ENCODE results near the gene MLH3. TPM values are rescaled to one million over a fixed set of nuclear protein-coding genes. Genes with fewer than 3 reads are reported as not detected.

MLH3 gene
- total and polyA plus RNA-seq, 2 donors (not counting 3 experiments of a cell fraction or from before 2014, with no cell fraction given), result 4.8 to 16.5 TPM

GRCh38 chr14:75098682-75099081 lies 47.4 kb upstream of the MLH3 start:
- Histone ChIP-seq H3K9me3 (replicated peaks; ENCODE audit: control insufficient read depth, insufficient read depth, low read length) (no peaks in the 10 kb centered on the region), H3K27ac (ENCODE audit: insufficient read depth, low read depth, low read length) (no peak overlapping the region)

GRCh38 chr14:75098212-75098611 lies 46.9 kb upstream of the MLH3 start:
- Histone ChIP-seq H4K20me1 (replicated peaks; ENCODE audit: control insufficient read depth, extremely low read depth, insufficient read depth, low read length) (no peaks in the 10 kb centered on the region), H2AFZ (ENCODE audit: low read depth, low read length) (no peak overlapping the region), H3K27me3 (ENCODE audit: control insufficient read depth in 2 of 2, insufficient read depth in 2 of 2, low read length in 2 of 2) (no peaks in the 10 kb centered on the region), H3K9ac (replicated peaks; ENCODE audit: extremely low read depth, insufficient read depth, low read length) (no peak overlapping the region), H3K27ac (ENCODE audit: insufficient read depth, low read depth, low read length) (no peak overlapping the region), H3K4me1 (ENCODE audit: control insufficient read depth, extremely low read depth, insufficient read depth, low read length) (no peaks in the 10 kb centered on the region), H3K9me1 (replicated peaks; ENCODE audit: control insufficient read depth, extremely low read depth, insufficient read depth, low read length) (no peaks in the 10 kb centered on the region), H3K36me3 (ENCODE audit: control insufficient read depth in 2 of 2, extremely low read depth in 1 of 2, insufficient read depth in 2 of 2, low read length in 2 of 2) (peaks cover 11 to 19% of the 10 kb centered on the region in 2 experiments), H3K79me2 (ENCODE audit: control insufficient read depth, insufficient read depth, low read length) (no peaks in the 10 kb centered on the region), H3K4me3 (replicated peaks in 1 of 3; ENCODE audit: insufficient read depth in 1 of 3, low read depth in 1 of 3, low read length in 3 of 3) (no peak overlapping the region), H3K4me2 (ENCODE audit: insufficient read depth, low read length) (no peak overlapping the region), H3K9me3 (replicated peaks; ENCODE audit: control insufficient read depth, insufficient read depth, low read length) (no peaks in the 10 kb centered on the region)
- no peak for FAIRE-seq
- dilution Hi-C loops (cut with MboI; ENCODE audit: extremely low pct_ligation_motif_present, low sequenced_read_pairs), result no loop called here
- POLR2A ChIA-PET, result no interaction called here
- intact Hi-C loops (cut with micrococcal nuclease), result no loop called here
- no peak for DNase-seq (ENCODE audit: low read depth, low spot score)
- no TSS peak for BruUV-seq (replicated peaks)
- CTCF ChIA-PET, result interaction anchor here (1.0 to 2.2 kb wide), 4 partner anchors 9 to 192 kb away, joined by 3 to 9 read pairs (median 3); partner anchors contain the start of gene ACYP1
- TF ChIP-seq POLR2AphosphoS5 (IDR thresholded peaks at IDR 0.05; ENCODE audit: insufficient read depth, low read depth, low read length) (no peak), POLR2A (IDR thresholded peaks at IDR 0.05; ENCODE audit: low read depth, low read length) (no peak), FOS (IDR thresholded peaks at IDR 0.05; ENCODE audit: borderline replicate concordance, insufficient read depth, low read length) (no peak), JUN (IDR thresholded peaks at IDR 0.05; ENCODE audit: borderline replicate concordance, insufficient read depth, insufficient read length, low read depth) (no peak), EZH2 (IDR thresholded peaks at IDR 0.05; ENCODE audit: borderline replicate concordance, low read depth, low read length, severe bottlenecking) (no peak), MYC (IDR thresholded peaks at IDR 0.05; ENCODE audit: low read depth, low read length) (no peak), GATA2 (IDR thresholded peaks at IDR 0.05; ENCODE audit: insufficient read depth, insufficient read length, low read depth, low read length) (no peak), CTCF (IDR thresholded peaks at IDR 0.05; ENCODE audit: extremely low read depth in 1 of 2, insufficient read depth in 1 of 2, low read depth in 1 of 2, low read length in 2 of 2) (no peak), MAX (IDR thresholded peaks at IDR 0.05; ENCODE audit: insufficient read depth, insufficient read length) (no peak)

More at GRCh38 chr14:75098682-75099081, 47.4 kb upstream of the MLH3 start:
- H3K27me3 ChIP-seq (ENCODE audit: control insufficient read depth in 2 of 2, insufficient read depth in 2 of 2, low read length in 2 of 2), result no peaks in the 10 kb centered on the region
- no peaks in the 10 kb centered on the region for H3K79me2 ChIP-seq (ENCODE audit: control insufficient read depth, insufficient read depth, low read length)
- no peak overlapping the region for H2AFZ ChIP-seq (ENCODE audit: low read depth, low read length)
- H3K4me3 ChIP-seq (replicated peaks in 1 of 3; ENCODE audit: insufficient read depth in 1 of 3, low read depth in 1 of 3, low read length in 3 of 3), result no peak overlapping the region
- CTCF ChIA-PET, result interaction anchor here (1.0 to 2.2 kb wide), 4 partner anchors 10 to 193 kb away, joined by 3 to 9 read pairs (median 3); partner anchors contain the start of gene ACYP1
- dilution Hi-C loops (cut with MboI; ENCODE audit: extremely low pct_ligation_motif_present, low sequenced_read_pairs) (no loop called here), intact Hi-C loops (cut with micrococcal nuclease) (no loop called here)
- H3K36me3 ChIP-seq (ENCODE audit: control insufficient read depth in 2 of 2, extremely low read depth in 1 of 2, insufficient read depth in 2 of 2, low read length in 2 of 2), result peaks cover 11 to 17% of the 10 kb centered on the region in 2 experiments
- FAIRE-seq (no peak), DNase-seq (ENCODE audit: low read depth, low spot score) (no peak)
- BruUV-seq (replicated peaks), result no TSS peak
- POLR2A ChIA-PET, result no interaction called here
- H3K4me1 ChIP-seq (ENCODE audit: control insufficient read depth, extremely low read depth, insufficient read depth, low read length), result no peaks in the 10 kb centered on the region
- no peaks in the 10 kb centered on the region for H3K9me1 ChIP-seq (replicated peaks; ENCODE audit: control insufficient read depth, extremely low read depth, insufficient read depth, low read length)
- H4K20me1 ChIP-seq (replicated peaks; ENCODE audit: control insufficient read depth, extremely low read depth, insufficient read depth, low read length), result no peaks in the 10 kb centered on the region
- no peak overlapping the region for H3K9ac ChIP-seq (replicated peaks; ENCODE audit: extremely low read depth, insufficient read depth, low read length)
- TF ChIP-seq MAX (IDR thresholded peaks at IDR 0.05; ENCODE audit: insufficient read depth, insufficient read length) (no peak), POLR2AphosphoS5 (IDR thresholded peaks at IDR 0.05; ENCODE audit: insufficient read depth, low read depth, low read length) (no peak)
- H3K4me2 ChIP-seq (ENCODE audit: insufficient read depth, low read length), result no peak overlapping the region

Measured in endothelial cell of umbilical vein (primary cell).